Left lung (tissue), 10 donors: ENCODE results near the gene TBL3. TPM values are rescaled to one million over a fixed set of nuclear protein-coding genes. Genes with fewer than 3 reads are reported as not detected.

ENCODE experiments used
- ATAC-seq: fragments of 200-7000 bp; cut with Tn5 transposase; one replicate; pipeline ENCODE4 v1.9.1; 2020; ENCODE audit warnings: moderate library complexity
- DNase-seq, 4 donors: peaks; one replicate each; pipeline ENCODE4 v3.0.0-alpha.2; 2013 to 2020
- H3K27ac ChIP-seq, 2 donors: fragments of 200-600 bp; sonication (generic) in 1 of 2; one replicate each; pipeline versions ENCODE4 v1.5.0 to v1.8.0; 2020 to 2021
- H3K27me3 ChIP-seq, 2 donors: fragments of 200-600 bp; sonication (generic) in 1 of 2; one replicate each; pipeline versions ENCODE4 v1.5.0 to v1.8.0; 2020 to 2021
- H3K36me3 ChIP-seq, 2 donors: fragments of 200-600 bp; sonication (generic) in 1 of 2; one replicate each; pipeline versions ENCODE4 v1.5.0 to v1.8.0; 2020 to 2021
- H3K4me1 ChIP-seq, 2 donors: fragments of 200-600 bp; one replicate each; pipeline ENCODE4 v1.8.0; 2021
- H3K4me3 ChIP-seq, 2 donors: fragments of 200-600 bp; sonication (generic) in 1 of 2; one replicate each; pipeline versions ENCODE4 v1.5.0 to v1.8.0; 2020 to 2021; ENCODE audit warnings: mild to moderate bottlenecking in 1 of 2
- H3K9me3 ChIP-seq, 2 donors: fragments of 200-600 bp; sonication (generic) in 1 of 2; one replicate each; pipeline versions ENCODE4 v1.5.0 to v1.8.0; 2020 to 2021
- CTCF ChIP-seq, 2 donors: fragments of 200-600 bp; sonication (generic) in 1 of 2; IDR thresholded peaks; one replicate each; pipeline versions ENCODE4 v1.5.0 to v1.8.0; 2021; ENCODE audit warnings: antibody characterized with exemption in 2 of 2
- intact Hi-C, 2 donors: fragments of 100-400 bp; cut with DNase I; formaldehyde crosslinking; loops; one replicate each; pipeline versions ENCODE4 v1.11.2 to v1.14.2; 2022
- polyA plus RNA-seq, 6 donors: library from polyadenylated mRNA; unstranded; fragments of 120-200 nt; gene quantifications; one replicate each; pipeline ENCODE4 v1.2.1, GENCODE V29; 2013; ENCODE audit not compliant: insufficient read length in 6 of 6
- total RNA-seq, 2 donors: library from RNA; stranded (reverse); fragmentation: NEBNext Ultra II Directional; extraction: Animal tissue kit (Norgen Biotek cat#: 25700); gene quantifications; one replicate each; pipeline ENCODE4 v1.2.1, GENCODE V29; 2021
- donor health status: DM: no; HTN: yes; CAD: no.
- donor health status: DM: no; HTN: no; CAD: no.

Gene TBL3
- total and polyA plus RNA-seq, 8 donors: 25.8 to 38.8 (median 31.0) TPM

DNA sequence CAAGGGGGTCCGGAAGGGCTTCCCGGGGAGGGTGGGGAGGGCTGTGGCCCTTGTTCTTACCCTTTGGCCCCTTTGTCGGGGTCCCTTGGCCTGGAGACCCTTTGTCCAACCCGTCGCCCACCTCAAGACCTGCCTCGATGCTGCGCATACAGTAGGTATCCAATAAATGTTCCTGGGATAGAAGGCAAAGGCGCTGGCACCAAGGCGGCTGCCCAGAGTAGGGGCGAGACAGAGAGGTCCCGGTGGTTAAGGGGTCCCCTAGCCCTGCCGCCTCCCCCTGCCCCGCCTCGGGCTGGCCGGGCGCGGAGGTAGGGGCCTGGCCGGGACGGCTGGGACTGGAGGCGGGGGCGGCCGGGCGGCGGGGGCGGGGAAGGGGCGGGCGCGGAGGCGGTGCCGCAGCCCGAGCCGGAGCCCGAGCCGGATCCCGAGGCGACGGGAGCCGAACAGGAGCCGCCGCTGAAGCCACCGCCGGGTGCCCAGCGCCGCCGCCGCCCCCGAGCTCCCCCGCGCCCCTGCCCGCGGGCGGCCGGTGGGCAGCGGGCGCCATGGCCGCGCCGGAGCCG is 54.7 kb downstream of the TBL3 start, which contains the start of gene NHERF2:
TSS of gene NHERF2 (plus strand) at position 442 of the 563 bp plus-strand sequence. CDS start at position 546, 104 bp downstream.
- DNase-seq: peak in 1 of 4 donors; percentile 84
- Histone ChIP-seq H3K4me1 (peaks cover 17 to 66% of the 10 kb centered on the region in 2 donors), H3K27ac (peak within 1 kb of the TSS; percentile 56 to 68), H3K36me3 (peaks cover 0 to 17% of the 10 kb centered on the region in 2 donors), H3K9me3 (no peaks in the 10 kb centered on the region), H3K27me3 (peaks cover 0 to 53% of the 10 kb centered on the region in 2 donors), H3K4me3 (peak within 1 kb of the TSS; percentile 48 to 67)
- ATAC-seq: peak; percentile 25
- intact Hi-C loops: no loop called here
- TF ChIP-seq CTCF (IDR thresholded peaks at IDR 0.05): no peak

DNA sequence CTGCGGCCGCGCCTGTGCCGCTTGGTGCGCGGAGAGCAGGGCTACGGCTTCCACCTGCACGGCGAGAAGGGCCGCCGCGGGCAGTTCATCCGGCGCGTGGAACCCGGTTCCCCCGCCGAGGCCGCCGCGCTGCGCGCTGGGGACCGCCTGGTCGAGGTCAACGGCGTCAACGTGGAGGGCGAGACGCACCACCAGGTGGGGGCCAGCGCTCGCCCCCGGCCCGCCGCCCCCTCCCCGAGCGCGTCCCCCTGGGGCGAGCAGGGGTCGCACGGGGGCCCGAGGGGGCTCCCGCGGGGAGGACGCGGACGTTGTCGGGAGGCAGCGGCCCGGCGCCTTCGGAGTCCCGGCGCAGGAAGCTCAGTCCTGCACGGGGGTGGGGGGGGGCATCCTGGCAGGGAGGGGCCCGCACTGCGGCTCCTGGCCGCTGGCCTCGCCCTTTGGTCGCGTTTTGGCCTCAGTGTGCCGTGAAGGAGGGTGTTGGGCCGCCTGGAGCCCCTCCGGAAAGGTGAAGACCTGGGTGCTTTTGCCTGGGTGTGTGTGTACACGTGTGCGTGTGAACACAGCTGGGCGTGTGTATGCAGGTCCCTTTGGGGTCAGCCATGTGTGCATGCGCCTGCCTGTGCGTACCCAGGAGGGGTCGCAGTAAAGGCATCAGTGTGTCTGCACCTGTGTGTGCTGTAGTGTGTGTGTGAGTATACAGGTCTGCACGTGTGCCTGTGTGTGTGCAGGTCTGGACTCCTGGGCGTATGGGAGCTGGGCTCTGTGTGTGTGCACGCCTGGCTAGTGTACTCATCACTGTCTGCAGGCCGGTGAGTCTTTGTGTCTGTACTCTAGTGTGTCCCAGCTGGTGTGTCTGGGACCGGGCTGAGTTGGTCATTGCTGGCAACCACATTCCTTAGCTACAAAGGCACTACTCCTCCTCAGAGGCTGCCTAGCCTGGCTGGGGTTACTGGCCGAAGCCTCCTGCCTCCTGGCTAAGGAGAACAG is 55.5 kb downstream of the TBL3 start:
- ATAC-seq (no peak), DNase-seq (peak in 1 of 4 donors; percentile 80)
- Histone ChIP-seq H3K4me3 (peak overlapping the region; percentile 48 to 67), H3K27me3 (peaks cover 0 to 46% of the 10 kb centered on the region in 2 donors), H3K27ac (peak overlapping the region; percentile 56 to 68), H3K9me3 (no peaks in the 10 kb centered on the region), H3K4me1 (peaks cover 17 to 74% of the 10 kb centered on the region in 2 donors), H3K36me3 (peaks cover 0 to 17% of the 10 kb centered on the region in 2 donors)
- intact Hi-C loops: no loop called here
- no peak for TF ChIP-seq CTCF (IDR thresholded peaks at IDR 0.05)

GRCh38 chr16:2028146-2028545 is 56.3 kb downstream of the TBL3 start:
- Histone ChIP-seq H3K27ac (peak overlapping the region in 1 of 2 donors; percentile 68), H3K9me3 (no peaks in the 10 kb centered on the region), H3K27me3 (peaks cover 0 to 42% of the 10 kb centered on the region in 2 donors), H3K4me1 (peaks cover 19 to 74% of the 10 kb centered on the region in 2 donors), H3K36me3 (peaks cover 0 to 17% of the 10 kb centered on the region in 2 donors), H3K4me3 (peak overlapping the region; percentile 48 to 67)
- no peak for TF ChIP-seq CTCF (IDR thresholded peaks at IDR 0.05)
- ATAC-seq: no peak
- DNase-seq: no peak
- intact Hi-C loops: no loop called here

GRCh38 chr16:2028620-2029220 is 56.9 kb downstream of the TBL3 start:
- no peak for TF ChIP-seq CTCF (IDR thresholded peaks at IDR 0.05)
- Histone ChIP-seq H3K4me1 (peaks cover 21 to 74% of the 10 kb centered on the region in 2 donors), H3K27ac (peak overlapping the region in 1 of 2 donors; percentile 85), H3K9me3 (no peaks in the 10 kb centered on the region), H3K36me3 (peaks cover 0 to 17% of the 10 kb centered on the region in 2 donors), H3K27me3 (peaks cover 0 to 42% of the 10 kb centered on the region in 2 donors), H3K4me3 (peak overlapping the region; percentile 48 to 67)
- ATAC-seq: no peak
- intact Hi-C loops: no loop called here
- no peak for DNase-seq
